Muscle of arm (tissue), 12 donors: ENCODE results near the gene C6orf52. TPM values are rescaled to one million over a fixed set of nuclear protein-coding genes. Genes with fewer than 3 reads are reported as not detected.
"Not testable (repeated sequence)": the region's sequence is repeated elsewhere in the genome, so short reads cannot be mapped to it uniquely, and the experiment has no call there.

Source experiments
- DNase-seq: peaks from one replicate; pipeline ENCODE4 v3.0.0-alpha.2; 2013
- polyA plus RNA-seq, 12 donors: library from polyadenylated mRNA; unstranded; fragments of 120-200 nt; gene quantifications; one replicate each; pipeline ENCODE4 v1.2.1, GENCODE V29; 2013; ENCODE audit not compliant: insufficient read length in 12 of 12

C6orf52 gene
- polyA plus RNA-seq, 12 donors: 1.0 to 4.4 (median 1.7) TPM; not detected in 2

DNA sequence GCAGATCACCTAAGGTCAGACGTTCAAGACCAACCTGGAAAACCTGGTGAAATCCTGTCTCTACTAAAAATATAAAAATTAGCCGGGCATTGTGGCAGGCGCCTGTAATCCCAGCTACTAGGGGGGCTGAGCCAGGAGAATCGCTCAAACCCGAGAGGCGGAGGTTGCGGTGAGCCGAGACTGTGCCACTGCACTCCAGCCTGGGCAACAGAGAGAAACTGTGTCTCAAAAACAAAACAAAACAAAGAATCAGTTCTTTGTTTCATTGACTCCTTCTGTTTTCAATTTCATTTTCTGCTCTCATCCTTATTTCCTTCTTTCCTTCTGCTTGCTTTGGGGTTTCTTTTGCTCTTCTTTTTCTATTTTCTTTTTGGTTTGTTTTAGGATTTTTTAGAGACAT lies 19.5 kb upstream of the C6orf52 start:
- DNase-seq: no peak

DNA sequence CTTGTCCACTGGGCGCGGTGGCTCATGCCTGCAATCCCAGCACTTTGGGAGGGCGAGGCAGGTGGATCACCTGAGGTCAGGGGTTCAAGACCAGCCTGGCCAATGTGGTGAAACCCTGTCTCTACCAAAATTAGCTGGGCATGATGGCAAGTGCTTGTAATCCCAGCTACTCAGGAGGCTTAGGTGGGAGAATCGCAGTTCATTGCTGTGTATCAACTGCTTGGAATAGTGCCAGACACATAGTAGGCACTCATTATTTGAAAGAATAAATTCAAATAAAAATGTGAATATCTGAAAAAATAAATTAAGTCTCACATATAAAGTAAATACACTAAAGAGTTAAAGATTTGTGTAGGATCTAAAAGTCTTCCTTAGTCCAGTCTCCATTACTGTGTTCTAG lies 2.2 kb upstream of the C6orf52 start:
- DNase-seq: no peak

GRCh38 chr6:10695086-10695657 lies 756 bp upstream of the C6orf52 start:
- DNase-seq: no peak

GRCh38 chr6:10692965-10693538 lies 1.4 kb downstream of the C6orf52 start:
- DNase-seq: no peak

DNA sequence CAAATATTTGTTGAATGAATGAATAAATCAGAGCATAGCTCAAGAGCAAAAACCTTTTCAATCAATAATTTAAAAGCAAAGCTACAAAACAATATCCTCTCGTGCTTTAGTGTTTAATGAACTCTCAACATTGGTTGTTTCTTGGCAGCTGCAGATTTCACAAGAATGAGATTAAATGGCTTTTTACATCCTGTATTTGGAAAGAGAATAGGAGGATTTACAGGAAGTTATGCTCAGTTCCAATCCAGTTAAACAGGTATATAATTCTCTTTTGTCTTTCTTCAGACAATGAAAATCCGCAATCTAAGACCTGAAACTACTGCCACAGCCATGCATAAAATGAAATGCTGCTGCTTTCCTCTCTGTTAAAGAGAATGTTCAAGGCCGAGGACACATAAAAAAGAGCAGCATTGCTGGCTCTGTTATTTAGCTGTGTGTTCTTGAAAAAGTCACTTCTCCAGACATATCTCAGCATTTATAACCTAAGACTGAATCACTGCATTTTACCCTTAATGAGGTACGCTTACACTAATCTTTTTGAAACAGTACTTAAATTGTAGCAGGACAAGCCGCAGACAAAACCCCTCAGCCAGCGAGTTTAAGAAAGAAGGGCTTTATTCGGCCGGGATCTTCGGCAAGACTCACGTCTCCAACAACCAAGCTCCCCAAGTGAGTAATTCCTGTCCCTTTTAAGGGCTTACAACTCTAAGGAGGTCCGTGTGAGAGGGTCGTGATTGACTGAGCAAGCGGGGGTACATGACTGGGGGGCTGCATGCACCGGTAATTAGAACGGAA lies 3.6 kb downstream of the C6orf52 start:
- no peak for DNase-seq

DNA sequence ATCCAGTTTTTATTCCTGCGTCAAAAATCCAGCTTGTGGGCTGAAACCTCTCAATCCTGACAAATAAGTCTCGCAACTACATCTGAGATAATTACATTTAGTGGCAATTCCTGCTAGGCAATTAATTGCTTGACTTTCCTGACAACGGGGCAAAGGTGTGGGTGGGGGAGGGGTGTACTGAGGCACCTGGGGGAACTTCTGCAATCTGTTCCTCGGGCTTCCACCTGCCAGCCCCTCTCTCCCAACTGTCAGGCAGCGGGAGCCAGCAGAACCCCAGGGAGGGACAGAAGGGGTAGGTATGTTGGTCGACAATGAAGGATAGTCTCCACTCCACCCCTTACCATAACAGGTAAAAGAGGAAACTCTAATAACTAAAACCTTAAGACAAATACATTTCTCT lies 6.8 kb downstream of the C6orf52 start:
- DNase-seq: no peak

- no peak for DNase-seq
Measured at GRCh38 chr6:10686901-10687300, 7.5 kb downstream of the C6orf52 start.

- no peak for DNase-seq
Measured at GRCh38 chr6:10685092-10685915, 9.1 kb downstream of the C6orf52 start.

- no peak for DNase-seq
Measured at GRCh38 chr6:10684618-10685017, 9.8 kb downstream of the C6orf52 start.

- DNase-seq: no peak
Measured at GRCh38 chr6:10682355-10682988, 11.9 kb downstream of the C6orf52 start.

GRCh38 chr6:10681795-10682194 lies 12.6 kb downstream of the C6orf52 start:
- DNase-seq: no peak

DNA sequence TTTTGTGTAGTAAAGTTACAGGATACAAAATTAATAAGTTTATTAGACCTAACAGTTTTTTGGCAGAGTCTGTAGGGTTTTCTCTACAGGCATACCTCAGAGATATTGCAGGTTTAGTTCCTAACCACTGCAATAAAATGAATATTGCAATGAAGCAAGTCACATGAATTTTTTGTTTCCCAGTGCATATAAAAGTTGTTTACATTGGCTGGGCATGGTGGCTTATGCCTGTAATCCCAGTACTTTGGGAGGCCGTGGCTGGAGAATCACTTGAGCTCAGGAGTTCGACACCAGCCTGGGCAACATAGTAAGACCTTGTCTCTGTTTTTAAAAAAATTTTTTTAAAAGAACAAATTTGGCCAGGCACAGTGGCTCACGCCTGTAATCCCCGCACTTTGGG lies 16.0 kb downstream of the C6orf52 start:
- no peak for DNase-seq

GRCh38 chr6:10676403-10676802 lies 18.0 kb downstream of the C6orf52 start:
- no peak for DNase-seq

DNA sequence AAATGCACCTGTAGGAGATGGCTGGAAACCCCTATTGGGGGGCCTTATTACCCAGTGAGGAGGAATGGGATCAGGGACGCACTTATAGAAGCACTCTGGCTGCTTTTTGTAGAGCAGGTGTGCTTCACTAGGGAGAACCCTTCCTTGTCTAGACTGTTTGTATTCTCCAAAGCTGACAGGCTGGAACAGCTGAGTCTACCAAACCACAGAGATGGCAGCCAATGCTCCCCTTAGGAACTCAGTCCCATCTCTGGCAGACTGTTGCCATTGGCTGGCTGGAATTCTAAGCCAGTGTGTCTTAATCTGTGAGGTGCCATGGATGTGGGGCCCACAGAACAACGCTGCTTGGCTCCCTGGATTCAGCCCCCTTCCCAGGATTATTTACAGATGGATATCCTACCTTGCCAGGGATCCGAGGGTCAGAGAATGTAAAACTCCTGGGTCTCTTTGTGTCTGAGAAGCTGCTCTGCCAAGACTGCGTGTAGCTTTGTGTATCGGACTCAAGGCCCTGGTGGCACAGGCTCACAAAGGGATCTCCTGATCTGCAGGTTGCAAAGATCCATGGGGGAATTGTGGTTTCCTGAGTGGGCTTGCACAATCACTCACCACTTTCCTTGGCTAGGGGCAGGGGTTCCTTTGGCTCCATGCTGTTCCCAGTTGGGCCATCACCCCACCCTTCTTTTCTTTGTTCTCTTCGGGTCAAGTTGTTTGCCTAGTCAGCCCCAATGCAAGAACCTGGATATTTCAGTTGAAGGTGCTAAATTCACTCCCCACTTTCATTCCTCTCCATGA lies 26.1 kb downstream of the C6orf52 start:
- DNase-seq: no peak

DNA sequence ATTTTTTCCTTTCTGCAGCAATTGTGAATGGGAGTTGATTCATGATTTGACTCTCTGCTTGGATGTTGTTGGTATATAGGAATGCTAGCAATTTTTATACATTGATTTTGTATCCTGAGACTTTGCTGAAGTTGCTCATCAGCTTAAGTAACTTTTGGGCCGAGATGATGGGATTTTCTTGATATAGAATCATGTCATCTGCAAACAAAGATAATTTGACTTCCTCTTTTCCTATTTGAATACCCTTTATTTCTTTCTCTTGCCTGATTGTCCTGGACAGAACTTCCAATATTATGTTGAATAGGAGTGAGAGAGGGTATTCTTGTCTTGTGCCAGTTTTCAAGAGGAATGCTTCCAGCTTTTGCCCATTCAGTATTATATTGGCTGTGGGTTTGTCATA lies 28.8 kb downstream of the C6orf52 start:
- not testable (repeated sequence) for DNase-seq

- no peak for DNase-seq
Measured at GRCh38 chr6:10662742-10663141, 31.7 kb downstream of the C6orf52 start.

GRCh38 chr6:10662207-10662606 lies 32.2 kb downstream of the C6orf52 start:
- DNase-seq: no peak

DNA sequence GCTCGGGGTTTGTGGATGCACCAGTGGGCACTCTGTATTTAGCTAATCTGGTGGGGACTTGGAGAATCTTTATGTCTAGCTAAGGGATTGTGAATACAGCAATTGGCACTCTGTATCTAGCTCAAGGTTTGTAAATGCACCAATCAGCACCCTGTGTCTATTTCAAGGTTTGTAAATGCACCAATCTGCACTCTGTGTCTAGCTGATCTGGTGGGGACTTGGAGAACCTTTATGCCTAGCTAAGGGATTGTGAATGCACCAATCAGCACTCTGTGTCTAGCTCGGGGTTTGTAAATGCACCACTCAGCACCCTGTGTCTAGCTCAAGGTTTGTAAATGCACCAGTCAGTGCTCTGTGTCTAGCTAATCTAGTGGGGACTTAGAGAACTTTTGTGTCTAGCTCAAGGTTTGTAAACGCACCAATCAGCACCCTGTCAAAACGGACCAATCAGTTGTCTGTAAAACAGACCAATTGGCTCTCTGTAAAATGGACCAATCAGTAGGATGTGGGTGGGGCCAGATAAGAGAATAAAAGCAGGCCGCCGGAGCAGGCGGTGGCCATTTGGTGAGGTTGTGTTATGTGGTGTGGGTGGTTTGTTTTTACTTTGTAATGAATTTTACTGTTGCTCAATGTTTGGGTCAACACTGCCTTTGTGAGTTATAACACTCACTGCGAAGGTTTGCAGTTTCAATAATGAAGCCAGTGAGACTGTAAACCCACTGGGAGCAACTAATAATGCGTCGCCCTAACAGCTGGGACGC lies 33.8 kb downstream of the C6orf52 start:
- DNase-seq: not testable (repeated sequence)

- no peak for DNase-seq
Measured at GRCh38 chr6:10659699-10660348, 34.6 kb downstream of the C6orf52 start.
